Ovary (tissue), 9 donors: ENCODE results near the gene EFNA3. TPM values are rescaled to one million over a fixed set of nuclear protein-coding genes. Genes with fewer than 3 reads are reported as not detected.

Experiments used
- DNase-seq, 5 donors: peaks; one replicate each; pipeline ENCODE4 v3.0.0-alpha.2; 2019 to 2020
- H3K27ac ChIP-seq, 2 donors: fragments of 200-600 bp; one replicate each; pipeline versions ENCODE4 v1.5.1 to v1.8.0; 2019 to 2022
- H3K27me3 ChIP-seq: fragments of 200-600 bp; one replicate; pipeline ENCODE4 v1.8.0; 2022
- H3K36me3 ChIP-seq: fragments of 200-600 bp; sonication (generic); one replicate; pipeline ENCODE4 v1.5.1; 2019
- H3K4me1 ChIP-seq: one replicate; pipeline ENCODE4 v1.8.1; 2013; ENCODE audit warnings: mild to moderate bottlenecking, moderate library complexity; ENCODE audit not compliant: insufficient read depth
- H3K4me3 ChIP-seq: fragments of 200-600 bp; sonication (generic); one replicate; pipeline ENCODE4 v1.5.1; 2017
- H3K9me3 ChIP-seq, 2 donors: fragments of 200-600 bp in 1 of 2; sonication (generic) in 1 of 2; one replicate each; pipeline versions ENCODE4 v1.5.1 to v1.8.1; 2013 to 2019; ENCODE audit warnings: mild to moderate bottlenecking in 1 of 2, moderate library complexity in 1 of 2
- CTCF ChIP-seq, 3 donors: fragments of 450-650 bp in 2 of 3; fragments of 200-600 bp in 1 of 3; IDR thresholded peaks; one replicate each; pipeline versions ENCODE4 v1.5.1 to v1.8.0; 2016 to 2022; ENCODE audit warnings: antibody characterized with exemption in 3 of 3, mild to moderate bottlenecking in 1 of 3
- EP300 ChIP-seq: sonication (generic); formaldehyde crosslinking; IDR thresholded peaks from one replicate; pipeline ENCODE4 v1.6.1; 2017; ENCODE audit warnings: antibody characterized with exemption
- POLR2A ChIP-seq: fragments of 450-650 bp; IDR thresholded peaks from one replicate; pipeline ENCODE4 v1.6.1; 2017; ENCODE audit warnings: antibody characterized with exemption, mild to moderate bottlenecking, moderate library complexity
- WGBS, 3 donors: extraction: QIAGEN DNeasy Blood & Tissue Kit in 1 of 3; methylation state at CpG; one replicate each; pipeline versions ENCODE4 v1.1.5 to v1.1.7; 2013 to 2017; 5-methylcytosine and 5-hydroxymethylcytosine counted together
- intact Hi-C, 4 donors: fragments of 100-400 bp; cut with DNase I; formaldehyde crosslinking; loops; one replicate each; pipeline versions ENCODE4 v1.11.0 to v1.15.1; 2022 to 2023
- polyA plus RNA-seq, 2 donors: library from polyadenylated mRNA; stranded (reverse); fragments of 200-250 nt in 1 of 2; fragments of 350-450 nt in 1 of 2; fragmentation: Illumina TruSeq in 1 of 2; extraction: RNeasy Lipid Tissue Mini Kit (QIAGEN cat#74804) in 1 of 2; gene quantifications; one replicate each; pipeline ENCODE4 v1.2.3, GENCODE V29; 2013 to 2014
- total RNA-seq, 7 donors: library from RNA; depleted of rRNA in 2 of 7; stranded (reverse); fragments of >200 nt in 2 of 7; fragmentation: NEBNext Ultra II Directional in 3 of 7; extraction: Animal tissue kit (Norgen Biotek cat#: 25700) in 3 of 7; gene quantifications; one replicate each; pipeline versions ENCODE4 v1.1.0 to v1.2.4, GENCODE V29; 2016 to 2023
- donor health status: DM: no; HTN: no; CAD: no; lungs with moderate emphysema.
- donor health status: DM: no; HTN: no; CAD: no.
- donor health status: Bipolar disorder and iron deficiency.
- donor health status: DM: yes; HTN: yes; CAD: no.
- donor health status: DM: no; HTN: no; CAD: no.
- donor health status: DM: yes; HTN: yes; CAD: no.

The EFNA3 gene
- total and polyA plus RNA-seq, 9 donors, result 1.3 to 3.7 (median 2.1) TPM

GRCh38 chr1:155070721-155071569 lies 7.7 kb upstream of the EFNA3 start:
- intact Hi-C loops, result loop anchor here in 1 of 4 donors (10.0 kb wide), 1 partner anchor 586 kb away; no protein-coding TSS in a partner anchor
- no peaks in the 10 kb centered on the region for H3K9me3 ChIP-seq
- H3K36me3 ChIP-seq, result no peaks in the 10 kb centered on the region
- TF ChIP-seq CTCF (IDR thresholded peaks at IDR 0.05), result peak; percentile 25 to 63 (median 54)
- TF ChIP-seq EP300, result no peak
- H3K4me1 ChIP-seq, result peaks cover 4% of the 10 kb centered on the region
- peak overlapping the region; percentile 70 to 77 for H3K27ac ChIP-seq
- no peaks in the 10 kb centered on the region for H3K27me3 ChIP-seq
- WGBS, 3 donors, result 2 to 3% (median 3%) methylated on average over 38 to 61 of the region's 61 CpGs
- H3K4me3 ChIP-seq, result peak overlapping the region; percentile 37
- peak; percentile 75 to 87 (median 81) for DNase-seq

DNA sequence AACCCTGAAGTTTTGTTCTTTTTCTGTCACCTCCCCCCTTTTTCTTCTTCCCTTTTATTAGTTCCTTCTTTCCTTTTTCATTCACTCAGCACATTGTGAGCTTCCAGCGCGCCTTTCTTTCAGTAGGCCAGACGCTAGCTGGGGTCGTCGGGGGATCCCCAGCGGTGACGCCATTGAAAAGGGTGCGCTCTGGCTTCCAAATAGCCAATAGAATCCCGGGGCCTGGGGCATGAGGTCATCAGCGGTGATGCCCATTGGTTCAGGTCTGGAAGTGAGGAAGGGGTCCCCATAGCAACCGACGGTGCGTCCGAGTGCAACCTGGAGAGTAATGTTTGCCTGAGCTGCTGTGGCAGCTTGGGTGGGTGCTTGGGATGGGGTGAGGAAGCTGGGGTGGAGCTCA lies 6.9 kb upstream of the EFNA3 start:
- no peaks in the 10 kb centered on the region for H3K36me3 ChIP-seq
- TF ChIP-seq EP300 (no peak), POLR2A (no peak), CTCF (IDR thresholded peaks at IDR 0.05) (no peak)
- peak overlapping the region; percentile 70 to 77 for H3K27ac ChIP-seq
- 48 to 69% (median 57%) methylated on average over 14 of the region's 14 CpGs for WGBS, 3 donors
- no peaks in the 10 kb centered on the region for H3K27me3 ChIP-seq
- H3K4me3 ChIP-seq, result no peak overlapping the region
- peaks cover 4% of the 10 kb centered on the region for H3K4me1 ChIP-seq
- no peak for DNase-seq
- no peaks in the 10 kb centered on the region for H3K9me3 ChIP-seq
- intact Hi-C loops, result loop anchor here in 1 of 4 donors (10.0 kb wide), 1 partner anchor 587 kb away; no protein-coding TSS in a partner anchor

GRCh38 chr1:155072531-155073289 lies 5.9 kb upstream of the EFNA3 start:
- Histone ChIP-seq H3K27me3 (no peaks in the 10 kb centered on the region), H3K4me3 (no peak overlapping the region), H3K36me3 (no peaks in the 10 kb centered on the region), H3K4me1 (peaks cover 4% of the 10 kb centered on the region), H3K27ac (no peak overlapping the region), H3K9me3 (no peaks in the 10 kb centered on the region)
- DNase-seq, result no peak
- TF ChIP-seq EP300, result no peak
- no peak for TF ChIP-seq POLR2A
- no peak for TF ChIP-seq CTCF (IDR thresholded peaks at IDR 0.05)
- intact Hi-C loops, result loop anchor here in 1 of 4 donors (10.0 kb wide), 1 partner anchor 588 kb away; no protein-coding TSS in a partner anchor
- 57 to 63% (median 57%) methylated on average over 7 of the region's 7 CpGs for WGBS, 3 donors

DNA sequence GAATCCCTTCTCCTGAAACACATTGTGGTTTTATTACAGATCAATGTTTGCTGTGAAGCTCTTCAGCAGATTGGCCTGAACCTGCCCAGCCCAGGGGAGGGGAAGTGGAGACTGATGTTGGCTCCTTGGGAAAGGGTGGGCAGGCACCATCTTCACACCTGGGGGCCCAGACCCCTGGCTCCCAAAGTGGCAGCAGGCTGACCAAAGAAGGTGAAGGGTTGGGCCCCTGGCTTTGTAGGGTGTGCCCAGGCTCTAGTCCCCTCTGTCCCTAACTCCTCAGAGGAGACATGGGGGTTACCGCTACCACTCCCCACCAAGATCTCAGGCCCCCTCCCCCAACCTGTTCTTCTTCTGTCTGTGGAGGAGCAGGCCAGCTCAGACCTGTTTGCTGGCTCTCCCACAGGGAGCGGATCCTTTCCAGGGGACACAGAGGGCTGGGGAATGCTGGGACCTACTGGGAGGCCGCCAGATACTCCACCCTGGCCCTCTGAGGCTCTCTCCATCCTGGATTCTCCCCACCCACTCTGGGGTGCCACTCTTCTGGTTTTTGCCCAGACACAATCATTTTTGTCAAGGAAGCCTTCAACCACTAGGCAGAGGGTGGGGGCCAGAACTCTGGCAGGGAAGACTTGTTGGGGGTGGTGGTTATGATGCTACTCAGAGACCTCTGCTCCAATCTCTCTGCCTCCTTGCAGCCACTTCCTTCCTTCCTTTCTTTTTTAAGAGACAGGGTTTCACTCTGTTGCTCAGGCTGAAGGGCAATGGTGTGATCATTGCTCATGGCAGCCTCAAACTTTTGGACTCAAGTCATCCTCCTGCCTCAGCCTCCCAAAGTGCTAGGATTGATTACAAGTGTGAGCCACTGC lies 5.0 kb upstream of the EFNA3 start:
- H3K4me1 ChIP-seq, result peaks cover 4% of the 10 kb centered on the region
- DNase-seq, result no peak
- no peaks in the 10 kb centered on the region for H3K27me3 ChIP-seq
- no peaks in the 10 kb centered on the region for H3K9me3 ChIP-seq
- no peaks in the 10 kb centered on the region for H3K36me3 ChIP-seq
- no peak overlapping the region for H3K27ac ChIP-seq
- 84 to 93% (median 92%) methylated on average over 3 of the region's 3 CpGs for WGBS, 3 donors
- TF ChIP-seq CTCF (IDR thresholded peaks at IDR 0.05), result no peak
- TF ChIP-seq EP300, result no peak
- TF ChIP-seq POLR2A, result no peak
- H3K4me3 ChIP-seq, result no peak overlapping the region
- intact Hi-C loops, result loop anchor here in 1 of 4 donors (10.0 kb wide), 1 partner anchor 589 kb away; no protein-coding TSS in a partner anchor
